ENCODE measurements around the gene PHB1.

GRCh38 chr17:49404361-49404760, 10.3 kb downstream of the PHB1 start:
- TF ChIP-seq CTCF (optimal IDR thresholded peaks at IDR 0.05 in 1 of 3, IDR thresholded peaks at IDR 0.05 in 1 of 3, conservative IDR thresholded peaks at IDR 0.05 in 1 of 3; ENCODE audit: extremely low read depth in 1 of 3, insufficient read depth in 2 of 3, low read length in 3 of 3) (no peak), EZH2 (IDR thresholded peaks at IDR 0.05; ENCODE audit: low read length) (no peak)

All from keratinocyte (primary cell).